HepG2 (cell line): ENCODE data around the gene SALL4. TPM values are rescaled to one million over a fixed set of nuclear protein-coding genes. Genes with fewer than 3 reads are reported as not detected.

ENCODE experiments used
- GFI1 ChIP-seq: sonication (generic); formaldehyde crosslinking; IDR thresholded peaks from 2 replicates; pipeline ENCODE4 v1.5.0; 2020; ENCODE audit warnings: missing genetic modification reagents, mild to moderate bottlenecking, borderline replicate concordance
- HNF1A ChIP-seq, 2 experiments: sonication (generic) in 1 of 2; formaldehyde crosslinking in 1 of 2; IDR thresholded peaks; 2 replicates each; pipeline versions ENCODE4 v1.4.0 to v1.6.1; 2016 to 2020; ENCODE audit warnings: borderline replicate concordance in 1 of 2, low read depth in 1 of 2, mild to moderate bottlenecking in 1 of 2, missing genetic modification reagents in 1 of 2
- HNF4A ChIP-seq: sonication (generic); formaldehyde crosslinking; IDR thresholded peaks from 2 replicates; pipeline ENCODE4 v1.4.0; 2020; ENCODE audit warnings: missing genetic modification reagents
- PAWR ChIP-seq: sonication (generic); formaldehyde crosslinking; IDR thresholded peaks from 2 replicates; pipeline ENCODE4 v1.4.0; 2020; ENCODE audit warnings: missing genetic modification reagents, mild to moderate bottlenecking, borderline replicate concordance
- RNF2 ChIP-seq: fragments of 450-650 bp; conservative IDR thresholded peaks from 2 replicates; pipeline ENCODE4 v1.6.1; 2016; ENCODE audit warnings: low read depth
- SIX1 ChIP-seq: sonication (generic); formaldehyde crosslinking; IDR thresholded peaks from 2 replicates; pipeline ENCODE4 v1.4.0; 2020; ENCODE audit warnings: missing genetic modification reagents, borderline replicate concordance
- SMAD1 ChIP-seq: sonication (generic); formaldehyde crosslinking; IDR thresholded peaks from 2 replicates; pipeline ENCODE4 v1.4.0; 2020; ENCODE audit warnings: missing genetic modification reagents, low read depth, mild to moderate bottlenecking, borderline replicate concordance
- SYNCRIP ChIP-seq: fragments of 200-400 bp; formaldehyde crosslinking; IDR thresholded peaks from 2 replicates; pipeline ENCODE4 v1.6.1; 2018; ENCODE audit warnings: mild to moderate bottlenecking, low read depth, low read length; ENCODE audit not compliant: insufficient read depth
- TBX3 ChIP-seq: fragments of 450-650 bp; IDR thresholded peaks from 2 replicates; pipeline ENCODE4 v1.6.1; 2017; ENCODE audit warnings: antibody characterized with exemption, mild to moderate bottlenecking, inconsistent platforms, borderline replicate concordance
- ZGPAT ChIP-seq: IDR thresholded peaks from 2 replicates; pipeline ENCODE4 v1.6.1; 2016; ENCODE audit warnings: mild to moderate bottlenecking
- ZMYM2 ChIP-seq: sonication (generic); formaldehyde crosslinking; IDR thresholded peaks from 2 replicates; pipeline ENCODE4 v1.8.0; 2022; ENCODE audit warnings: mild to moderate bottlenecking, missing genetic modification reagents
- ZMYM4 ChIP-seq: sonication (generic); formaldehyde crosslinking; IDR thresholded peaks from 2 replicates; pipeline ENCODE4 v1.8.1; 2023; ENCODE audit warnings: mild to moderate bottlenecking, missing genetic modification reagents
- ZNF343 ChIP-seq: sonication (generic); formaldehyde crosslinking; IDR thresholded peaks from 2 replicates; pipeline ENCODE4 v1.4.0; 2020; ENCODE audit warnings: mild to moderate bottlenecking, missing genetic modification reagents
- ZNF883 ChIP-seq: sonication (generic); formaldehyde crosslinking; IDR thresholded peaks from 2 replicates; pipeline ENCODE4 v1.5.1; 2020; ENCODE audit warnings: mild to moderate bottlenecking, missing genetic modification reagents; ENCODE audit errors: not compliant biosample characterization
- polyA plus RNA-seq, 8 experiments: library from polyadenylated mRNA; depleted of rRNA in 3 of 8; stranded (reverse) in 7 of 8; unstranded in 1 of 8; fragments of >200 nt; fragmentation: Illumina TruSeq in 4 of 8; extraction: Trizol in 4 of 8; gene quantifications; 2 replicates each; pipeline versions ENCODE4 v1.2.1 to v1.2.3, GENCODE V29; 2011 to 2016; ENCODE audit warnings: low read depth in 4 of 8, missing spikeins in 1 of 8, mixed read lengths in 1 of 8; ENCODE audit not compliant: insufficient read depth in 1 of 8
- total RNA-seq, 5 experiments: library from RNA; depleted of rRNA; stranded (reverse); fragments of >200 nt; fragmentation: Illumina TruSeq; extraction: Trizol; gene quantifications; 2 replicates each; pipeline ENCODE4 v1.2.3, GENCODE V29; 2016; ENCODE audit warnings: low read depth in 1 of 5
- TF ChIP-seq, protein P1 (sequence below): sonication (generic); formaldehyde crosslinking; IDR thresholded peaks from 2 replicates; pipeline ENCODE4 v1.4.0; 2020; ENCODE audit warnings: missing genetic modification reagents
- TF ChIP-seq, protein P2 (sequence below): sonication (generic); formaldehyde crosslinking; IDR thresholded peaks from 2 replicates; pipeline ENCODE4 v1.5.0; 2020; ENCODE audit warnings: mild to moderate bottlenecking, missing genetic modification reagents, borderline replicate concordance

Gene SALL4
- total and polyA plus RNA-seq, 2 of the 13 experiments (the other 11 are each of a cell fraction or from before 2014, with no cell fraction given), result 0.33 to 1.8 TPM

DNA sequence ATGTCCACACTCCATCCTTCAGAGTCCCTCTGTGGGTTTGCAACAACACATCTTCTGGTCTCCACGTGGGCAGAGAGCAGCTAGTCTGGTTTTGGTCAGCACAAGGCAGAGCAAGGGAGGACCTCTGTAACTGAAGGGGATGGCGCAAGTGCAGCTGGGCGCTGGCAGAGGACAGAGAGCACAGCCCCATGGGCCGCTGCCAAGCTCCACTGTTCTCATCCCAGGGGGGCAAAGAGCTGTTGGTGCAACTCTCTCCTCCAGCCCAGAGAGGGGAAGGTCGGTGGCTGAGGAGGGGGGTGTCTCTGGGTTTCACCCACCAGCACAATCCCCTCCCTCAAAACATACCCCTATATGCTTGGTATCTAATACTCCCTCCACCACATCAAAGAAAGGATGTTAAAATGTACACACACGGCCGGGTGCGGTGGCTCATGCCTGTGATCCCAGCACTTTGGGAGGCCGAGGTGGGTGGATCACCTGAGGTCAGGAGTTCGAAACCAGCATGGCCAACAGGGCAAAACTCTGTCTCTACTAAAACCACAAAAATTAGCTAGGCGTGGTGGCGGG lies 43.3 kb downstream of the SALL4 start (continued):
- TF ChIP-seq, protein P1, sequence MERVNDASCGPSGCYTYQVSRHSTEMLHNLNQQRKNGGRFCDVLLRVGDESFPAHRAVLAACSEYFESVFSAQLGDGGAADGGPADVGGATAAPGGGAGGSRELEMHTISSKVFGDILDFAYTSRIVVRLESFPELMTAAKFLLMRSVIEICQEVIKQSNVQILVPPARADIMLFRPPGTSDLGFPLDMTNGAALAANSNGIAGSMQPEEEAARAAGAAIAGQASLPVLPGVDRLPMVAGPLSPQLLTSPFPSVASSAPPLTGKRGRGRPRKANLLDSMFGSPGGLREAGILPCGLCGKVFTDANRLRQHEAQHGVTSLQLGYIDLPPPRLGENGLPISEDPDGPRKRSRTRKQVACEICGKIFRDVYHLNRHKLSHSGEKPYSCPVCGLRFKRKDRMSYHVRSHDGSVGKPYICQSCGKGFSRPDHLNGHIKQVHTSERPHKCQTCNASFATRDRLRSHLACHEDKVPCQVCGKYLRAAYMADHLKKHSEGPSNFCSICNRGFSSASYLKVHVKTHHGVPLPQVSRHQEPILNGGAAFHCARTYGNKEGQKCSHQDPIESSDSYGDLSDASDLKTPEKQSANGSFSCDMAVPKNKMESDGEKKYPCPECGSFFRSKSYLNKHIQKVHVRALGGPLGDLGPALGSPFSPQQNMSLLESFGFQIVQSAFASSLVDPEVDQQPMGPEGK (CRISPR knock-in tag), result peak; percentile 85
- TF ChIP-seq SMAD1 (CRISPR knock-in tag) (peak; percentile 89; the same call in 1 of the 2 replicates), ZMYM2 (CRISPR knock-in tag) (peak; percentile 10; the same call in 1 of the 2 replicates), GFI1 (CRISPR knock-in tag) (no peak), TBX3 (0 out of 2 replicates have a peak, but pooled peaks have one; percentile 46), ZNF343 (CRISPR knock-in tag) (no peak), ZNF883 (CRISPR knock-in tag) (no peak), SYNCRIP (no peak), HNF4A (CRISPR knock-in tag) (peak; percentile 82; the same call in 1 of the 2 replicates), ZGPAT (CRISPR knock-in tag) (peak; percentile 57; the same call in 1 of the 2 replicates), SIX1 (CRISPR knock-in tag) (peak; percentile 15; the same call in 1 of the 2 replicates), ZMYM4 (CRISPR knock-in tag) (peak; percentile 41; the same call in 1 of the 2 replicates), HNF1A (IDR thresholded peaks at IDR 0.05; ENCODE audit: low read depth) (no peak), HNF1A (CRISPR knock-in tag; IDR thresholded peaks at IDR 0.05; ENCODE audit: borderline replicate concordance) (0 out of 2 replicates have a peak, but pooled peaks have one; percentile 10), PAWR (no peak), RNF2 (no peak)
- TF ChIP-seq, protein P2, sequence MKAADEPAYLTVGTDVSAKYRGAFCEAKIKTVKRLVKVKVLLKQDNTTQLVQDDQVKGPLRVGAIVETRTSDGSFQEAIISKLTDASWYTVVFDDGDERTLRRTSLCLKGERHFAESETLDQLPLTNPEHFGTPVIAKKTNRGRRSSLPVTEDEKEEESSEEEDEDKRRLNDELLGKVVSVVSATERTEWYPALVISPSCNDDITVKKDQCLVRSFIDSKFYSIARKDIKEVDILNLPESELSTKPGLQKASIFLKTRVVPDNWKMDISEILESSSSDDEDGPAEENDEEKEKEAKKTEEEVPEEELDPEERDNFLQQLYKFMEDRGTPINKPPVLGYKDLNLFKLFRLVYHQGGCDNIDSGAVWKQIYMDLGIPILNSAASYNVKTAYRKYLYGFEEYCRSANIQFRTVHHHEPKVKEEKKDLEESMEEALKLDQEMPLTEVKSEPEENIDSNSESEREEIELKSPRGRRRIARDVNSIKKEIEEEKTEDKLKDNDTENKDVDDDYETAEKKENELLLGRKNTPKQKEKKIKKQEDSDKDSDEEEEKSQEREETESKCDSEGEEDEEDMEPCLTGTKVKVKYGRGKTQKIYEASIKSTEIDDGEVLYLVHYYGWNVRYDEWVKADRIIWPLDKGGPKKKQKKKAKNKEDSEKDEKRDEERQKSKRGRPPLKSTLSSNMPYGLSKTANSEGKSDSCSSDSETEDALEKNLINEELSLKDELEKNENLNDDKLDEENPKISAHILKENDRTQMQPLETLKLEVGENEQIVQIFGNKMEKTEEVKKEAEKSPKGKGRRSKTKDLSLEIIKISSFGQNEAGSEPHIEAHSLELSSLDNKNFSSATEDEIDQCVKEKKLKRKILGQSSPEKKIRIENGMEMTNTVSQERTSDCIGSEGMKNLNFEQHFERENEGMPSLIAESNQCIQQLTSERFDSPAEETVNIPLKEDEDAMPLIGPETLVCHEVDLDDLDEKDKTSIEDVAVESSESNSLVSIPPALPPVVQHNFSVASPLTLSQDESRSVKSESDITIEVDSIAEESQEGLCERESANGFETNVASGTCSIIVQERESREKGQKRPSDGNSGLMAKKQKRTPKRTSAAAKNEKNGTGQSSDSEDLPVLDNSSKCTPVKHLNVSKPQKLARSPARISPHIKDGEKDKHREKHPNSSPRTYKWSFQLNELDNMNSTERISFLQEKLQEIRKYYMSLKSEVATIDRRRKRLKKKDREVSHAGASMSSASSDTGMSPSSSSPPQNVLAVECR (CRISPR knock-in tag), result peak; percentile 44
